Activated CD8-positive, alpha-beta memory T cell treated with anti-CD3 and anti-CD28 coated beads, Interleukin-2, amount 50 U/mL, for 4 hours (primary cell): ENCODE results near the gene ME3.
"Not testable (repeated sequence)": the region's sequence is repeated elsewhere in the genome, so short reads cannot be mapped to it uniquely, and the experiment has no call there.

Source experiments
- DNase-seq: peaks from one replicate; pipeline ENCODE4 v3.0.0-alpha.2; 2020

ME3 gene

GRCh38 chr11:86456075-86456939, 216.1 kb downstream of the ME3 start:
- DNase-seq: peak; percentile 71

GRCh38 chr11:86453290-86454030, 219.0 kb downstream of the ME3 start:
- DNase-seq: no peak

GRCh38 chr11:86449993-86450629, 222.3 kb downstream of the ME3 start:
- no peak for DNase-seq

GRCh38 chr11:86447763-86448480, 224.5 kb downstream of the ME3 start:
- no peak for DNase-seq

GRCh38 chr11:86446924-86447285, 225.5 kb downstream of the ME3 start:
- DNase-seq: no peak

GRCh38 chr11:86446163-86446923, 226.1 kb downstream of the ME3 start:
- no peak for DNase-seq

GRCh38 chr11:86444981-86445380, 227.4 kb downstream of the ME3 start:
- no peak for DNase-seq

- no peak for DNase-seq
These were observed 229.0 kb downstream of the ME3 start for GRCh38 chr11:86443415-86443814.

GRCh38 chr11:86442827-86443226, 229.6 kb downstream of the ME3 start:
- DNase-seq: no peak

- no peak for DNase-seq
These were observed 230.0 kb downstream of the ME3 start for GRCh38 chr11:86442420-86442819.

GRCh38 chr11:86440843-86441242, 231.6 kb downstream of the ME3 start:
- DNase-seq: no peak

GRCh38 chr11:86440305-86440716, 232.1 kb downstream of the ME3 start:
- no peak for DNase-seq

GRCh38 chr11:86438685-86439084, 233.7 kb downstream of the ME3 start:
- no peak for DNase-seq

- DNase-seq: no peak
These were observed 236.7 kb downstream of the ME3 start for GRCh38 chr11:86435711-86436110.

GRCh38 chr11:86433361-86434095, 238.9 kb downstream of the ME3 start:
- DNase-seq: not testable (repeated sequence)

GRCh38 chr11:86431258-86431657, 241.2 kb downstream of the ME3 start:
- no peak for DNase-seq

GRCh38 chr11:86427441-86427840, 245.0 kb downstream of the ME3 start:
- no peak for DNase-seq

GRCh38 chr11:86423488-86423887, 248.9 kb downstream of the ME3 start:
- not testable (repeated sequence) for DNase-seq

GRCh38 chr11:86422371-86422770, 250.0 kb downstream of the ME3 start:
- DNase-seq: no peak

GRCh38 chr11:86421946-86422345, 250.5 kb downstream of the ME3 start:
- DNase-seq: no peak

- no peak for DNase-seq
These were observed 253.5 kb downstream of the ME3 start for GRCh38 chr11:86418917-86419316.

- DNase-seq: no peak
These were observed 253.9 kb downstream of the ME3 start for GRCh38 chr11:86418513-86418912.
